HepG2 (cell line): Measurements from ENCODE around the gene FBXW4. TPM values are rescaled to one million over a fixed set of nuclear protein-coding genes. Genes with fewer than 3 reads are reported as not detected.
A peak's percentile ranks its signal among the peaks of the same experiment; 100 is the strongest.

Source experiments
- ARID4A ChIP-seq: sonication (generic); formaldehyde crosslinking; IDR thresholded peaks from 2 replicates; pipeline ENCODE4 v1.5.0; 2020; ENCODE audit warnings: mild to moderate bottlenecking, missing genetic modification reagents, borderline replicate concordance
- HMGXB4 ChIP-seq, 2 experiments: sonication (generic) in 1 of 2; formaldehyde crosslinking in 1 of 2; IDR thresholded peaks; 2 replicates each; pipeline versions ENCODE4 v1.4.0 to v1.6.1; 2018 to 2020; ENCODE audit warnings: missing genetic modification reagents in 2 of 2, borderline replicate concordance in 1 of 2, low read depth in 1 of 2, mild to moderate bottlenecking in 1 of 2, missing biosample characterization in 1 of 2
- HNF4A ChIP-seq: sonication (generic); formaldehyde crosslinking; IDR thresholded peaks from 2 replicates; pipeline ENCODE4 v1.4.0; 2020; ENCODE audit warnings: missing genetic modification reagents
- MEIS2 ChIP-seq: sonication (generic); formaldehyde crosslinking; IDR thresholded peaks from 2 replicates; pipeline ENCODE4 v1.9.0; 2021; ENCODE audit warnings: mild to moderate bottlenecking, missing genetic modification reagents
- MYC ChIP-seq: sonication (generic); formaldehyde crosslinking; IDR thresholded peaks from 2 replicates; pipeline ENCODE4 v1.9.0; 2021; ENCODE audit warnings: missing genetic modification reagents, borderline replicate concordance
- RBM22 ChIP-seq: fragments of 200-400 bp; formaldehyde crosslinking; optimal IDR thresholded peaks from 2 replicates; pipeline ENCODE3; 2017; ENCODE audit warnings: mild to moderate bottlenecking, low read length, moderate library complexity
- RCOR2 ChIP-seq: IDR thresholded peaks from 2 replicates; pipeline ENCODE4 v1.6.1; 2016; ENCODE audit warnings: missing biosample characterization, missing genetic modification reagents
- SAP130 ChIP-seq: IDR thresholded peaks from 2 replicates; pipeline ENCODE4 v1.6.1; 2016; ENCODE audit warnings: low read depth
- SYNCRIP ChIP-seq: fragments of 200-400 bp; formaldehyde crosslinking; IDR thresholded peaks from 2 replicates; pipeline ENCODE4 v1.6.1; 2018; ENCODE audit warnings: mild to moderate bottlenecking, low read depth, low read length; ENCODE audit not compliant: insufficient read depth
- TAF15 ChIP-seq: fragments of 200-400 bp; formaldehyde crosslinking; IDR thresholded peaks from one replicate; pipeline ENCODE4 v1.6.1; 2018; ENCODE audit warnings: mild to moderate bottlenecking, low read depth, low read length; ENCODE audit not compliant: poor library complexity, severe bottlenecking
- YEATS4 ChIP-seq: sonication (generic); formaldehyde crosslinking; IDR thresholded peaks from 2 replicates; pipeline ENCODE4 v1.4.0; 2020; ENCODE audit warnings: missing genetic modification reagents, borderline replicate concordance
- YY1 ChIP-seq: IDR thresholded peaks from 2 replicates; pipeline ENCODE4 v1.6.1; 2011; ENCODE audit warnings: low read length, low read depth, moderate library complexity, mild to moderate bottlenecking; ENCODE audit not compliant: insufficient read depth, insufficient replicate concordance
- ZBTB10 ChIP-seq: sonication (generic); formaldehyde crosslinking; IDR thresholded peaks from 2 replicates; pipeline ENCODE4 v1.4.0; 2020; ENCODE audit warnings: missing genetic modification reagents, borderline replicate concordance
- ZBTB14 ChIP-seq: sonication (generic); formaldehyde crosslinking; IDR thresholded peaks from 2 replicates; pipeline ENCODE4 v1.4.0; 2020; ENCODE audit warnings: missing genetic modification reagents
- ZBTB8A ChIP-seq: sonication (generic); formaldehyde crosslinking; IDR thresholded peaks from 2 replicates; pipeline ENCODE4 v1.4.0; 2020; ENCODE audit warnings: mild to moderate bottlenecking, low read depth, missing genetic modification reagents, borderline replicate concordance
- ZNF234 ChIP-seq: sonication (generic); formaldehyde crosslinking; conservative IDR thresholded peaks from 2 replicates; pipeline ENCODE4 v1.5.1; 2020; ENCODE audit warnings: mild to moderate bottlenecking, missing genetic modification reagents
- ZNF557 ChIP-seq: sonication (generic); formaldehyde crosslinking; IDR thresholded peaks from 2 replicates; pipeline ENCODE4 v1.4.0; 2020; ENCODE audit warnings: missing genetic modification reagents
- ZNF589 ChIP-seq: sonication (generic); formaldehyde crosslinking; conservative IDR thresholded peaks from 2 replicates; pipeline ENCODE4 v1.8.0; 2022; ENCODE audit warnings: mild to moderate bottlenecking, moderate library complexity, missing genetic modification reagents
- polyA plus RNA-seq, 8 experiments: library from polyadenylated mRNA; depleted of rRNA in 3 of 8; stranded (reverse) in 7 of 8; unstranded in 1 of 8; fragments of >200 nt; fragmentation: Illumina TruSeq in 4 of 8; extraction: Trizol in 4 of 8; gene quantifications; 2 replicates each; pipeline versions ENCODE4 v1.2.1 to v1.2.3, GENCODE V29; 2011 to 2016; ENCODE audit warnings: low read depth in 4 of 8, missing spikeins in 1 of 8, mixed read lengths in 1 of 8; ENCODE audit not compliant: insufficient read depth in 1 of 8
- total RNA-seq, 5 experiments: library from RNA; depleted of rRNA; stranded (reverse); fragments of >200 nt; fragmentation: Illumina TruSeq; extraction: Trizol; gene quantifications; 2 replicates each; pipeline ENCODE4 v1.2.3, GENCODE V29; 2016; ENCODE audit warnings: low read depth in 1 of 5

Gene FBXW4
- total and polyA plus RNA-seq, 2 of the 13 experiments (the other 11 are each of a cell fraction or from before 2014, with no cell fraction given): 23.5 to 33.7 TPM

- TF ChIP-seq ZBTB14 (CRISPR knock-in tag) (0 out of 2 replicates have a peak, but pooled peaks have one; percentile 36), YY1 (peak; percentile 73), ZBTB8A (CRISPR knock-in tag) (no peak), SAP130 (CRISPR knock-in tag) (peak; percentile 54), ZNF589 (0 out of 2 replicates have a peak, but pooled peaks have one; percentile 62), SYNCRIP (no peak), HMGXB4 (CRISPR knock-in tag; IDR thresholded peaks at IDR 0.05; ENCODE audit: borderline replicate concordance in 1 of 2, low read depth in 1 of 2) (peak; percentile 87 to 99), TAF15 (no peak), RCOR2 (CRISPR knock-in tag) (no peak), RBM22 (peak; percentile 60), MYC (CRISPR knock-in tag) (peak; percentile 57), ARID4A (CRISPR knock-in tag) (peak; percentile 39; the same call in 1 of the 2 replicates), ZBTB10 (CRISPR knock-in tag) (peak; percentile 96), HNF4A (no peak), MEIS2 (CRISPR knock-in tag) (no peak; the same call in 1 of the 2 replicates), ZNF234 (CRISPR knock-in tag) (peak; percentile 94; the same call in 1 of the 2 replicates), ZNF557 (CRISPR knock-in tag) (0 out of 2 replicates have a peak, but pooled peaks have one; percentile 15), YEATS4 (CRISPR knock-in tag) (peak; percentile 89)
Measured at GRCh38 chr10:101693978-101694673, 844 bp downstream of the FBXW4 start (continued).
